SK-N-SH treated with all-trans-retinoic acid at 6 μM for 48 hours (cell line): ENCODE results near the gene SLC38A10.

Experiments used
- ATAC-seq: fragments of 200-7000 bp; cut with Tn5 transposase; 3 replicates; pipeline ENCODE4 v1.9.1; 2020; ENCODE audit warnings: mild to moderate bottlenecking, moderate library complexity
- ARNTL ChIP-seq: fragments of 450-650 bp; formaldehyde crosslinking; IDR thresholded peaks from 2 replicates; pipeline ENCODE4 v1.5.0; 2020; ENCODE audit warnings: low read depth, mild to moderate bottlenecking, moderate library complexity, borderline replicate concordance
- BACH2 ChIP-seq: fragments of 250-450 bp; sonication (Bioruptor Pico); IDR thresholded peaks from 2 replicates; pipeline ENCODE4 v1.9.0; 2021; ENCODE audit warnings: mild to moderate bottlenecking, borderline replicate concordance
- ESRRG ChIP-seq: fragments of 250-450 bp; sonication (Bioruptor Pico); IDR thresholded peaks from 2 replicates; pipeline ENCODE4 v1.6.1; 2021; ENCODE audit warnings: mild to moderate bottlenecking
- GLIS3 ChIP-seq: fragments of 250-450 bp; sonication (Bioruptor Pico); IDR thresholded peaks from 2 replicates; pipeline ENCODE4 v1.5.0; 2020; ENCODE audit warnings: mild to moderate bottlenecking, moderate library complexity
- ISL1 ChIP-seq: fragments of 250-450 bp; sonication (Bioruptor Pico); IDR thresholded peaks from 2 replicates; pipeline ENCODE4 v2.1.2; 2022; ENCODE audit warnings: mild to moderate bottlenecking, moderate library complexity
- OSR1 ChIP-seq: fragments of 250-450 bp; sonication (Bioruptor Pico); IDR thresholded peaks from 2 replicates; pipeline ENCODE4 v1.8.0; 2022; ENCODE audit warnings: moderate library complexity, mild to moderate bottlenecking, inconsistent platforms
- RARB ChIP-seq: fragments of 250-450 bp; sonication (Bioruptor Pico); IDR thresholded peaks from 2 replicates; pipeline ENCODE4 v1.8.0; 2021; ENCODE audit warnings: mild to moderate bottlenecking, moderate library complexity
- SNAI2 ChIP-seq: fragments of 250-450 bp; sonication (Bioruptor Pico); IDR thresholded peaks from 2 replicates; pipeline ENCODE4 v1.5.0; 2020; ENCODE audit warnings: mild to moderate bottlenecking, moderate library complexity
- TCF4 ChIP-seq: fragments of 250-450 bp; sonication (Bioruptor Pico); IDR thresholded peaks from 2 replicates; pipeline ENCODE4 v1.8.0; 2021; ENCODE audit warnings: mild to moderate bottlenecking, moderate library complexity, borderline replicate concordance
- TOX ChIP-seq: fragments of 250-450 bp; sonication (Bioruptor Pico); IDR thresholded peaks from 2 replicates; pipeline ENCODE4 v1.8.0; 2021; ENCODE audit warnings: mild to moderate bottlenecking, moderate library complexity, borderline replicate concordance
- ZC3H10 ChIP-seq: fragments of 250-450 bp; sonication (Bioruptor Pico); IDR thresholded peaks from 2 replicates; pipeline ENCODE4 v1.5.1; 2021; ENCODE audit warnings: mild to moderate bottlenecking, moderate library complexity
- ZFP30 ChIP-seq: fragments of 450-650 bp; formaldehyde crosslinking; IDR thresholded peaks from 2 replicates; pipeline ENCODE4 v1.5.0; 2022; ENCODE audit warnings: mild to moderate bottlenecking, moderate library complexity
- ZNF565 ChIP-seq: fragments of 450-650 bp; formaldehyde crosslinking; conservative IDR thresholded peaks from 2 replicates; pipeline ENCODE4 v1.5.0; 2020; ENCODE audit warnings: low read depth, mild to moderate bottlenecking, moderate library complexity
- ZNF70 ChIP-seq: fragments of 450-650 bp; formaldehyde crosslinking; IDR thresholded peaks from 2 replicates; pipeline ENCODE4 v1.5.0; 2020; ENCODE audit warnings: mild to moderate bottlenecking, moderate library complexity
- ZNF8 ChIP-seq: fragments of 450-650 bp; formaldehyde crosslinking; IDR thresholded peaks from 2 replicates; pipeline ENCODE4 v1.5.0; 2020; ENCODE audit warnings: mild to moderate bottlenecking, moderate library complexity
- TF ChIP-seq, protein P1 (sequence below): fragments of 250-450 bp; sonication (Bioruptor Pico); IDR thresholded peaks from 2 replicates; pipeline ENCODE4 v1.5.1; 2021; ENCODE audit warnings: mild to moderate bottlenecking, moderate library complexity
- TF ChIP-seq, protein P2 (sequence below): fragments of 250-450 bp; sonication (Bioruptor Pico); IDR thresholded peaks from 2 replicates; pipeline ENCODE4 v1.8.0; 2021; ENCODE audit warnings: low read depth, mild to moderate bottlenecking, moderate library complexity, borderline replicate concordance
- TF ChIP-seq, protein P3 (sequence below): fragments of 250-450 bp; sonication (Bioruptor Pico); IDR thresholded peaks from 2 replicates; pipeline ENCODE4 v1.8.0; 2020; ENCODE audit warnings: mild to moderate bottlenecking, moderate library complexity, borderline replicate concordance
- TF ChIP-seq, protein P4 (sequence below): fragments of 250-450 bp; sonication (Bioruptor Pico); IDR thresholded peaks from 2 replicates; pipeline ENCODE4 v1.5.1; 2020; ENCODE audit warnings: low read depth, mild to moderate bottlenecking, moderate library complexity

The SLC38A10 gene

DNA sequence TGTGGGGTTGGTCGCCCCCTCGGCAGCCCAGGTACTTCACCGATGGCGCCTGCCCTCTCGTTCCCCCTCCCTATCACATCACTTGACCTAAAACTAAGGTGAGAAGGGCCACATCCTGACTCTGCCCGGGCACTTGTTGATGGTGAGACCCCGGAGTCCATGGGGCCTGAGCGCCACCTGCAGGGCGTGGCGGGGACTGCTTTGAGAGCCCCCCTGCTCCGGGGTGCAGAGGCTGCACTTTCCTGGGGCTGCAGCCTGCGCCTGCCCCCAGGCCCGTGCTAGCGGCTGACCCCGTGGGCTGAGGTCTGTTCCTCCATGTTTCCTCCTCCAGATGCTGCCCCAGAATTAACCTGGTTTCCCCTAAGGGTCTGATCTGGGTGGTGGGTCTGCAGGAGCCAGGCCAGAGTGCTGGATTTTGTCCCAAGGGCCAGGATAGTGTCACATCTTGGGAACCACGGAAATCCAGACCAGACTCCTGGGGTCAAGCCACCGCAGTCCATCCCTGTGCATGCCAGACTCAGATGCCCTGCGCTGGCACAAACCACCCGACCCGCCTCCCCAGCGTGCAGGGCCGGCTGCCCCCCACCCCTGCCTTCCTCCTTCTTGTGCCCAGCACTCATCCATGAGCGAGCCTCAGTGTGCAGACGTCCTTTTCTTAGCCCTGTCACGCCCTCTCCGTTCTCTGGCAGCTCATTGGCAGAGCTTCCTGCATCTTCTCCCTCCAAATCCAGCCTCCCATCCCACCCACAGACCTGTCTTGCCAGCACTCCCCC lies 53.3 kb downstream of the SLC38A10 start:
- TF ChIP-seq, protein P1, sequence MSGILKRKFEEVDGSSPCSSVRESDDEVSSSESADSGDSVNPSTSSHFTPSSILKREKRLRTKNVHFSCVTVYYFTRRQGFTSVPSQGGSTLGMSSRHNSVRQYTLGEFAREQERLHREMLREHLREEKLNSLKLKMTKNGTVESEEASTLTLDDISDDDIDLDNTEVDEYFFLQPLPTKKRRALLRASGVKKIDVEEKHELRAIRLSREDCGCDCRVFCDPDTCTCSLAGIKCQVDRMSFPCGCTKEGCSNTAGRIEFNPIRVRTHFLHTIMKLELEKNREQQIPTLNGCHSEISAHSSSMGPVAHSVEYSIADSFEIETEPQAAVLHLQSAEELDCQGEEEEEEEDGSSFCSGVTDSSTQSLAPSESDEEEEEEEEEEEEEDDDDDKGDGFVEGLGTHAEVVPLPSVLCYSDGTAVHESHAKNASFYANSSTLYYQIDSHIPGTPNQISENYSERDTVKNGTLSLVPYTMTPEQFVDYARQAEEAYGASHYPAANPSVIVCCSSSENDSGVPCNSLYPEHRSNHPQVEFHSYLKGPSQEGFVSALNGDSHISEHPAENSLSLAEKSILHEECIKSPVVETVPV (CRISPR knock-in tag), result no peak
- TF ChIP-seq, protein P2, sequence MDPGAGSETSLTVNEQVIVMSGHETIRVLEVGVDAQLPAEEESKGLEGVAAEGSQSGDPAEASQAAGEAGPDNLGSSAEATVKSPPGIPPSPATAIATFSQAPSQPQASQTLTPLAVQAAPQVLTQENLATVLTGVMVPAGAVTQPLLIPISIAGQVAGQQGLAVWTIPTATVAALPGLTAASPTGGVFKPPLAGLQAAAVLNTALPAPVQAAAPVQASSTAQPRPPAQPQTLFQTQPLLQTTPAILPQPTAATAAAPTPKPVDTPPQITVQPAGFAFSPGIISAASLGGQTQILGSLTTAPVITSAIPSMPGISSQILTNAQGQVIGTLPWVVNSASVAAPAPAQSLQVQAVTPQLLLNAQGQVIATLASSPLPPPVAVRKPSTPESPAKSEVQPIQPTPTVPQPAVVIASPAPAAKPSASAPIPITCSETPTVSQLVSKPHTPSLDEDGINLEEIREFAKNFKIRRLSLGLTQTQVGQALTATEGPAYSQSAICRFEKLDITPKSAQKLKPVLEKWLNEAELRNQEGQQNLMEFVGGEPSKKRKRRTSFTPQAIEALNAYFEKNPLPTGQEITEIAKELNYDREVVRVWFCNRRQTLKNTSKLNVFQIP (CRISPR knock-in tag), result no peak
- TF ChIP-seq ZFP30 (CRISPR knock-in tag) (no peak), SNAI2 (CRISPR knock-in tag) (no peak), OSR1 (CRISPR knock-in tag) (no peak), ZNF8 (CRISPR knock-in tag) (no peak), ISL1 (CRISPR knock-in tag) (no peak), ZNF70 (CRISPR knock-in tag) (no peak), ARNTL (CRISPR knock-in tag) (no peak), BACH2 (CRISPR knock-in tag) (no peak), ESRRG (no peak), ZNF565 (CRISPR knock-in tag) (no peak), ZC3H10 (CRISPR knock-in tag) (no peak), TCF4 (CRISPR knock-in tag) (no peak)
- TF ChIP-seq, protein P3, sequence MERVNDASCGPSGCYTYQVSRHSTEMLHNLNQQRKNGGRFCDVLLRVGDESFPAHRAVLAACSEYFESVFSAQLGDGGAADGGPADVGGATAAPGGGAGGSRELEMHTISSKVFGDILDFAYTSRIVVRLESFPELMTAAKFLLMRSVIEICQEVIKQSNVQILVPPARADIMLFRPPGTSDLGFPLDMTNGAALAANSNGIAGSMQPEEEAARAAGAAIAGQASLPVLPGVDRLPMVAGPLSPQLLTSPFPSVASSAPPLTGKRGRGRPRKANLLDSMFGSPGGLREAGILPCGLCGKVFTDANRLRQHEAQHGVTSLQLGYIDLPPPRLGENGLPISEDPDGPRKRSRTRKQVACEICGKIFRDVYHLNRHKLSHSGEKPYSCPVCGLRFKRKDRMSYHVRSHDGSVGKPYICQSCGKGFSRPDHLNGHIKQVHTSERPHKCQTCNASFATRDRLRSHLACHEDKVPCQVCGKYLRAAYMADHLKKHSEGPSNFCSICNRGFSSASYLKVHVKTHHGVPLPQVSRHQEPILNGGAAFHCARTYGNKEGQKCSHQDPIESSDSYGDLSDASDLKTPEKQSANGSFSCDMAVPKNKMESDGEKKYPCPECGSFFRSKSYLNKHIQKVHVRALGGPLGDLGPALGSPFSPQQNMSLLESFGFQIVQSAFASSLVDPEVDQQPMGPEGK (CRISPR knock-in tag), result no peak
- TF ChIP-seq, protein P4, sequence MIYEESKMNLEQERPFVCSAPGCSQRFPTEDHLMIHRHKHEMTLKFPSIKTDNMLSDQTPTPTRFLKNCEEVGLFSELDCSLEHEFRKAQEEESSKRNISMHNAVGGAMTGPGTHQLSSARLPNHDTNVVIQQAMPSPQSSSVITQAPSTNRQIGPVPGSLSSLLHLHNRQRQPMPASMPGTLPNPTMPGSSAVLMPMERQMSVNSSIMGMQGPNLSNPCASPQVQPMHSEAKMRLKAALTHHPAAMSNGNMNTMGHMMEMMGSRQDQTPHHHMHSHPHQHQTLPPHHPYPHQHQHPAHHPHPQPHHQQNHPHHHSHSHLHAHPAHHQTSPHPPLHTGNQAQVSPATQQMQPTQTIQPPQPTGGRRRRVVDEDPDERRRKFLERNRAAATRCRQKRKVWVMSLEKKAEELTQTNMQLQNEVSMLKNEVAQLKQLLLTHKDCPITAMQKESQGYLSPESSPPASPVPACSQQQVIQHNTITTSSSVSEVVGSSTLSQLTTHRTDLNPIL (CRISPR knock-in tag), result no peak
- TF ChIP-seq, all 23 proteins: peak for 0
- no peak for ATAC-seq

DNA sequence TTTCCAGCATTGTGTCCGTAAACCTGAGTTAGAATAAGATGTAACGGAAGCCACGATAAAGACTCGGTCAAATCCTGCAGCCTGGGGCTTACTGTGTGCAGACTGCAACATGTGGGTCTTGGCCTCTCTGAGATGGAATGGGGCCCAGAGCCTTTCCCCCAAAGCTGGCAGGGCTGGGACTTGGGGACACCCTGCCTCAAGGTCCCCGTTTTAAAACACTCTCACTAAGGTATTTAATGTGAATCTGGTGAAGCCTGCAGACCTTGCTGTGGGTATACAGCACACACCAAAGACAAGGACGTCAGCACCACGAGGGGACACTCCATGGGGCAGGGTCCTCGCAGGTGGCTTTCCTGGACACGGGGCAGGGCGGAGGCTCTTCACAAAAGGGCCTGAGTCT lies 53.9 kb downstream of the SLC38A10 start:
- TF ChIP-seq ARNTL (CRISPR knock-in tag), result no peak
- no peak for TF ChIP-seq ESRRG
- no peak for TF ChIP-seq ZFP30 (CRISPR knock-in tag)
- TF ChIP-seq TOX (CRISPR knock-in tag), result no peak
- TF ChIP-seq ZNF565 (CRISPR knock-in tag), result no peak
- no peak for TF ChIP-seq SNAI2 (CRISPR knock-in tag)
- TF ChIP-seq GLIS3 (CRISPR knock-in tag), result no peak
- TF ChIP-seq ZNF8 (CRISPR knock-in tag), result no peak

DNA sequence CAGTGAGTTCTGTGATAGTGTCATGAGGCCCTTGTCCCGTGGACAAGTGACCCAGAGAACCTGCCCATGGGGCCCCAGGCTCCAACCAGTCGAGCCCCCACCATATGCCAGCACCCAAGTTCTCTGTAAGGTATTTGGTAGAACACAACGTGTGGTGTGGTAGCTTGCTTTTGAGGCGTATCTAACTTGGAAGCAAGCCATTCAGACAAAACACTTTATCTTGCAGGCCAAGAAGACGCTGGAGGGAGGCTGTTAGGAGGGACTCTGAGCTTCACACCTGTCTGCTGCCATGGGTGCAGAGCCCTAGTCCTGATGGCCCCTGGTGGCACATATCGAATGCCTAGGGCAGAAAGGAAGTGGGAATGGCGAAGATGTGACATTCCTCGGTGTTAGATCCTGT lies 54.3 kb downstream of the SLC38A10 start:
- ATAC-seq, result no peak
- no peak for TF ChIP-seq ZNF70 (CRISPR knock-in tag)
- no peak for TF ChIP-seq RARB (CRISPR knock-in tag)
- TF ChIP-seq, protein P4 (CRISPR knock-in tag), result no peak
- no peak for TF ChIP-seq ARNTL (CRISPR knock-in tag)

More for the DNA sequence above, 53.9 kb downstream of the SLC38A10 start:
- ATAC-seq, result no peak
